ENCODE measurements around the gene MLLT1. TPM values are rescaled to one million over a fixed set of nuclear protein-coding genes. Genes with fewer than 3 reads are reported as not detected.

MLLT1 gene
- total and polyA plus RNA-seq, 10 of the 15 experiments (the other 5 are each of a cell fraction or from before 2014, with no cell fraction given) = 0.16 to 61.1 (median 8.5) TPM

- CTCF ChIA-PET = no interaction called here
- SMC1A ChIA-PET (ENCODE audit: uncharacterized antibody, unreplicated experiment) = no interaction called here
- H3K9ac ChIP-seq (ENCODE audit: control insufficient read depth, insufficient read depth, low read length) = no peak overlapping the region
- H3K27ac ChIP-seq (ENCODE audit: control insufficient read depth, insufficient read depth) = no peak overlapping the region
- peaks cover 3 to 5% of the 10 kb centered on the region in 2 experiments; a peak in 3 of 4 replicates for H3K36me3 ChIP-seq (ENCODE audit: control insufficient read depth in 2 of 2, insufficient read depth in 2 of 2, low read length in 1 of 2)
- no TSS peak for BruUV-seq (replicated peaks)
- H3K9me3 ChIP-seq (replicated peaks; ENCODE audit: control insufficient read depth, insufficient read depth, low read length) = no peaks in the 10 kb centered on the region
- no peak for ATAC-seq
- H4K20me1 ChIP-seq (ENCODE audit: control insufficient read depth, insufficient read depth) = no peaks in the 10 kb centered on the region
- no peak overlapping the region for H2AFZ ChIP-seq (ENCODE audit: control insufficient read depth, low read depth, low read length)
- WGBS (ENCODE audit: insufficient coverage, insufficient replicate concordance, low lambda C conversion rate, missing lambda C conversion rate) = 93% methylated on average over 41 of the region's 41 CpGs
- no peak overlapping the region for H3K4me3 ChIP-seq
- H3K4me2 ChIP-seq (ENCODE audit: control insufficient read depth, insufficient read depth) = no peak overlapping the region
- RAD21 ChIA-PET (ENCODE audit: unreplicated experiment) = no interaction called here
- intact Hi-C loops (cut with micrococcal nuclease; ENCODE audit: unreplicated experiment) (no loop called here), in situ Hi-C loops (cut with MboI) (no loop called here)
- POLR2A ChIA-PET = no interaction called here
- no peak for FAIRE-seq
- no peaks in the 10 kb centered on the region for H3K27me3 ChIP-seq (replicated peaks in 1 of 2; ENCODE audit: control insufficient read depth in 2 of 2, insufficient read depth in 2 of 2, low read length in 1 of 2)
- no peak for DNase-seq (ENCODE audit: low read depth, low spot score)
- TF ChIP-seq TARDBP (IDR thresholded peaks at IDR 0.05; ENCODE audit: borderline replicate concordance) = no peak
- TF ChIP-seq EZH2 (IDR thresholded peaks at IDR 0.05; ENCODE audit: borderline replicate concordance, control insufficient read depth, low read depth, low read length) = no peak
- no peak for TF ChIP-seq YBX1 (IDR thresholded peaks at IDR 0.05)
- no peak for TF ChIP-seq FOS (IDR thresholded peaks at IDR 0.05; ENCODE audit: borderline replicate concordance, extremely low read depth, insufficient read length)
- no peak for TF ChIP-seq BACH1 (IDR thresholded peaks at IDR 0.05; ENCODE audit: borderline replicate concordance)
- TF ChIP-seq JUND (IDR thresholded peaks at IDR 0.05; ENCODE audit: low read depth, low read length) = no peak
- no peak for TF ChIP-seq NFXL1 (IDR thresholded peaks at IDR 0.05; ENCODE audit: borderline replicate concordance)
- TF ChIP-seq KDM1A (IDR thresholded peaks at IDR 0.05; ENCODE audit: borderline replicate concordance) = no peak
- no peak for TF ChIP-seq SKIL (IDR thresholded peaks at IDR 0.05; ENCODE audit: low read depth, poor library complexity, severe bottlenecking)
- no peak for TF ChIP-seq TAF1 (IDR thresholded peaks at IDR 0.05; ENCODE audit: borderline replicate concordance, low read depth, low read length)
- TF ChIP-seq CREB1 (IDR thresholded peaks at IDR 0.05; ENCODE audit: low read depth) = no peak
- TF ChIP-seq ZNF592 (IDR thresholded peaks at IDR 0.05) = no peak
- no peak for TF ChIP-seq RBBP5 (conservative IDR thresholded peaks at IDR 0.05)
- TF ChIP-seq BHLHE40 (IDR thresholded peaks at IDR 0.05; ENCODE audit: borderline replicate concordance in 1 of 2, low read depth in 2 of 2, low read length in 1 of 2) = no peak
- TF ChIP-seq BMI1 (IDR thresholded peaks at IDR 0.05; ENCODE audit: borderline replicate concordance) = no peak
- TF ChIP-seq PAX8 (IDR thresholded peaks at IDR 0.05) = no peak
- TF ChIP-seq ETV6 (conservative IDR thresholded peaks at IDR 0.05 in 1 of 2, IDR thresholded peaks at IDR 0.05 in 1 of 2; ENCODE audit: borderline replicate concordance in 1 of 2, low read depth in 1 of 2) = no peak
- TF ChIP-seq GABPA (IDR thresholded peaks at IDR 0.05; ENCODE audit: low read depth) = no peak
- TF ChIP-seq TCF7 (IDR thresholded peaks at IDR 0.05; ENCODE audit: borderline replicate concordance) = no peak
- no peaks in the 10 kb centered on the region for H3K79me2 ChIP-seq (ENCODE audit: control insufficient read depth, insufficient read depth, low read length)
- H3K4me1 ChIP-seq (ENCODE audit: control insufficient read depth, insufficient read depth, low read length) = no peaks in the 10 kb centered on the region
Measured at GRCh38 chr19:6214881-6215541, 64.8 kb downstream of the MLLT1 start.
